ENCODE data around the gene PPME1.

Gene PPME1

DNA sequence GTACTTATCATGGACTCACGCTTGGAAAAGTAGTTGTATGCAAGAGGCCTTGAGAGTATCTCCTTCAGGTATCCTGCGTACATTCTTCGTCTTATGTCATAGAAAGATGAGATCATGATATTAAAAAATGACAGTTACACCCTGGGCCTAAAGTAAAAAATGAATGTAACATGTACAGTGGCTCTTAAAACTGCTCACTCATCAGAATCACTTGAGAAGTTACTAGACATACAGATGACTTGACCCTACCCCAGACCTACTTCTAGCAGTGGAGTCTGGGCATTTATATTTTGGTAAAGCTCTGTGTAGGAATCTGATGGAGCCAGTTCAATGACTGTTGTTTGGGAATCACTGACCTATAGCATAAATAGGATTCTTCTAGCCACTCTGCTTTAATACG lies 54.5 kb downstream of the PPME1 start:
- DNase-seq (ENCODE audit: extremely low read depth, low read depth): no peak
- TF ChIP-seq, protein P1, sequence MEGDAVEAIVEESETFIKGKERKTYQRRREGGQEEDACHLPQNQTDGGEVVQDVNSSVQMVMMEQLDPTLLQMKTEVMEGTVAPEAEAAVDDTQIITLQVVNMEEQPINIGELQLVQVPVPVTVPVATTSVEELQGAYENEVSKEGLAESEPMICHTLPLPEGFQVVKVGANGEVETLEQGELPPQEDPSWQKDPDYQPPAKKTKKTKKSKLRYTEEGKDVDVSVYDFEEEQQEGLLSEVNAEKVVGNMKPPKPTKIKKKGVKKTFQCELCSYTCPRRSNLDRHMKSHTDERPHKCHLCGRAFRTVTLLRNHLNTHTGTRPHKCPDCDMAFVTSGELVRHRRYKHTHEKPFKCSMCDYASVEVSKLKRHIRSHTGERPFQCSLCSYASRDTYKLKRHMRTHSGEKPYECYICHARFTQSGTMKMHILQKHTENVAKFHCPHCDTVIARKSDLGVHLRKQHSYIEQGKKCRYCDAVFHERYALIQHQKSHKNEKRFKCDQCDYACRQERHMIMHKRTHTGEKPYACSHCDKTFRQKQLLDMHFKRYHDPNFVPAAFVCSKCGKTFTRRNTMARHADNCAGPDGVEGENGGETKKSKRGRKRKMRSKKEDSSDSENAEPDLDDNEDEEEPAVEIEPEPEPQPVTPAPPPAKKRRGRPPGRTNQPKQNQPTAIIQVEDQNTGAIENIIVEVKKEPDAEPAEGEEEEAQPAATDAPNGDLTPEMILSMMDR (IDR thresholded peaks at IDR 0.05; ENCODE audit: low read depth, low read length): no peak

DNA sequence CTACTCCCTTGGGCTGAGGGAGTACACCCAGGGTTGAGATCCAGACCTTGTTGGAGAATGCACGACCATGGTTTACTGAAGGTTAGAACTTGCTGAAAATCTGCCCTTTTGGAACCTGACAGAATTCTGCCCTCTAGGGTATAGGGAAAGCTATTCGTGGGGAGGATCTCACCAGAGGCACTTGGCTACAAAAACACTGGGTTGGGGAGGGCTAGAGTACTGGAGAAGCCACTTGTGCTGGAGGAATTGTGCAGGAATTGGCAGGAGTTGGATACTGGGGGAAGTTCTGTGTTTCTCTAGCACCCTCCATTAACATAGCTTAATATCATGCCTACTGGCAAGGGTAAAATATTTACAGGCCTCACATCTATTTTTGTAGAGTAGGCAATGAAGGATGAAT lies 55.8 kb downstream of the PPME1 start:
- DNase-seq (ENCODE audit: extremely low read depth, low read depth): no peak

DNA sequence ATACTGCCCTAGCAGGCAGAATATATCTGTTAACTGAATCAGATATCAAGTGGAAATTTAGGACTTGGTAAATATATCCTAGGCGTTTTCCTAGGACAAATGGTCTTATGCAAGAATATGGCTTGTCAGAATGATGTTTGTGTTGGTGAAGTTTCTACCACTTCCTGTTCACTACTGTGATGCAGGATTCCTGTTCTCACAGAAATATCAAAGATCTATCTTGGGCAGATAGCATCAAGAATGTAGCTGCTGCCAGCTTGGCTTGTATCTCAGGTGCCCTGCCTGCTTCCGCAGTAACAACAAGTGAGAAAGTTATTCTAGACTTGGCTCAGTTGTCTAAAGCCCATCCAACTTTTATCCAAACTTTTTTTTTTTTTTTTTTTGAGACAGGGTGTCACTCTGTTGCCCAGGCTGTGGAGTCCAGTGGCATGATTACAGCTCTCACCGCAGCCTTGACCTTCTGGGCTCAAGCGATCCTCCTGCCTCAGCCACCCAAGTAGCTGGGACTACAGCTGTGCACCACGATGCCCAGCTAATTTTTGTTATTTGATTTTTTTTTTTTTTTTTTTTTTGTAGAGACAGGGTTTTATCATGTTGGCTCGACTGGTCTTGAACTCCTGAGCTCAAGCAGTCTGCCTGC lies 61.3 kb downstream of the PPME1 start:
- no peak for DNase-seq (ENCODE audit: extremely low read depth, low read depth)
- TF ChIP-seq, protein P1 (IDR thresholded peaks at IDR 0.05; ENCODE audit: low read depth, low read length): no peak

More for the DNA sequence above, 55.8 kb downstream of the PPME1 start:
- TF ChIP-seq, protein P1 (IDR thresholded peaks at IDR 0.05; ENCODE audit: low read depth, low read length): no peak

DNA sequence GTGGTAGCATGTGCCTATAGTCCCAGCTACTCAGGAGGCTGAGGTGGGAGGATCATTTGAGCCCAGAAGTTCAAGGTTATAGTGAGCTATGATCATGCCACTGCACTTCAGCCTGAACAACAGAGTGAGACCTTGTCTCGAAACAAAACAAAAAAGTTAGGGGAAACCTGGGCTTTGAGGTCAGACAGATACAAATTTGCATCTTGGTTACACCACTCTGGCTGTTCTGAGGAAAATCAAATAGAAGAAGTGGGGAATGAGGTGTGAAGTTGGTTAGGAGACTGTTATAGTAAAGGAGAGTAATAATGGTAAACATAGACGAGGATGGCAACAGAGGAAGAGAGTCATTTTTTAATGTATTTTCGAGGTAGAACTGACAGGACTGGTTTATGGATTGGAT lies 62.6 kb downstream of the PPME1 start:
- TF ChIP-seq, protein P1 (IDR thresholded peaks at IDR 0.05; ENCODE audit: low read depth, low read length): no peak
- DNase-seq (ENCODE audit: extremely low read depth, low read depth): no peak

DNA sequence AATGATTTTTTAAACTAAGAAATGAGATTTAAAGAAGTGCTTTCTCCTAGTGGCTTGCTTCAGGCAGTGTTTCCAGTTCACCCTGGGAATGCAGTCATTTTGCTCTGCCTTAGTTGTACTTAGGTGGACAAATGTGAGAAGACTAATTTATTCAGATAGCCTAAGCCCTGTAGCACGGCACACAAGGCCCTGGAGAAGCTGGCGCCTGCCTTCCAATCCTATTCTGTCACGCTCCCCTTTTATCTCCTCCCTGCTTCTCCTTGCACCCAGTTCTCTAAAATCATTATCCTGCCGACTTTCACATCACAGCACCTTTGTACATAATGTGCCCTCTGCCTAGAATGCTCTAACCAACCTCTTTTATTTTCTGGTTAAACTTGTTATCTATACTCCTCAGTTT lies 64.0 kb downstream of the PPME1 start:
- no peak for DNase-seq (ENCODE audit: extremely low read depth, low read depth)
- TF ChIP-seq, protein P1 (IDR thresholded peaks at IDR 0.05; ENCODE audit: low read depth, low read length): no peak

DNA sequence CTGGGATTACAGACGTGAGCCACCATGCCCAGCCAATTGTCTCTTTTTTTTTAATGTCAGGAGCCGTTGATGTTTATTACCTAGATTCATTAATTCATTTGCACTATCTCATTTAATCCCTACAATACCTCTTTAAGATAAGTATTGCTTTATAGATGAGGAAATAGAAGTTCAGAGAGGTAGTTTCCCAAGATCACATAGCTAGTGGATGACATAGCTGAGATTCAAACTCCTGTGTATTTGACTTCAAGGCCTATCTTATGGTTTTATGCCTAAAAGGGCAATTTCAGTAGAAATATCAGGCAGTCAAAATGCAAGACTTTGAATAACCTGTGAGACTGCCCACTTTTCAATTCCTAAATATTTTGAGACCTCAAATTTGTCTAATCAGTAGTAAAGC lies 66.5 kb downstream of the PPME1 start:
- TF ChIP-seq, protein P1 (IDR thresholded peaks at IDR 0.05; ENCODE audit: low read depth, low read length): no peak
- no peak for DNase-seq (ENCODE audit: extremely low read depth, low read depth)

DNA sequence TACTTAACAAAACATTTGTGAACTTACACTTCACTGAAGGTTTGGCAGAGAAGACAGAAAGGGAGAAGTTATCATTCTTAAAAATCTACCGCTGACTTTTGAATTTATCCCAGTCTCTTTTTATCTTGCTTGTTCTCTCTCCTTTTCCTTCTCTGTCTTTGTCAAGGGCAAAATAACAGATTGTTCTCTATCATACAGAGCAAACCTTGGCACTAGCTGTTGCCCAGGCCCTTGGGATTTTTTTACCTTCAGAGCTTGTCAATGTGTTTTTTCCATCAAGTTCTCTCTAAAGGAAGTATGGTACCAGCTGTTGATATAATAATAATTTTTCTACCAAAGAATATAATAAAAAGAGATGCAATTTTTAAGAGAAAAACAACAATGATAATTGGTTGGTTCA lies 67.2 kb downstream of the PPME1 start:
- TF ChIP-seq, protein P1 (IDR thresholded peaks at IDR 0.05; ENCODE audit: low read depth, low read length): no peak
- DNase-seq (ENCODE audit: extremely low read depth, low read depth): no peak
